NCI-H82 treated with DMSO at 0.1 percent for 48 hours (cell line): Measurements from ENCODE around the gene SHTN1.
A peak's percentile ranks its signal among the peaks of the same experiment; 100 is the strongest.

Experiments used
- DNase-seq: peaks from one replicate; lab custom pipeline; 2025; ENCODE audit not compliant: unreplicated experiment; lab: John Stamatoyannopoulos, UW

SHTN1 gene

GRCh38 chr10:116918583-116918982 lies 86.4 kb downstream of the SHTN1 start:
- DNase-seq, result no peak

- DNase-seq, result peak; percentile 56
Observed at GRCh38 chr10:116917481-116917880, 87.5 kb downstream of the SHTN1 start.

GRCh38 chr10:116915340-116915739 lies 89.6 kb downstream of the SHTN1 start:
- peak; percentile 31 for DNase-seq

- DNase-seq, result no peak
Observed at GRCh38 chr10:116913695-116914094, 91.3 kb downstream of the SHTN1 start.

GRCh38 chr10:116912162-116912561 lies 92.8 kb downstream of the SHTN1 start:
- no peak for DNase-seq

GRCh38 chr10:116910910-116911309 lies 94.1 kb downstream of the SHTN1 start:
- peak; percentile 43 for DNase-seq

GRCh38 chr10:116909307-116909706 lies 95.7 kb downstream of the SHTN1 start:
- no peak for DNase-seq

- no peak for DNase-seq
Observed at GRCh38 chr10:116907245-116907987, 97.6 kb downstream of the SHTN1 start.

- no peak for DNase-seq
Observed at GRCh38 chr10:116905845-116906210, 99.2 kb downstream of the SHTN1 start.

- no peak for DNase-seq
Observed at GRCh38 chr10:116899626-116900025, 105.4 kb downstream of the SHTN1 start.

- DNase-seq, result no peak
Observed at GRCh38 chr10:116893686-116894037, 111.3 kb downstream of the SHTN1 start.

- DNase-seq, result peak; percentile 92
Observed at GRCh38 chr10:116892907-116893685, 111.9 kb downstream of the SHTN1 start.

- no peak for DNase-seq
Observed at GRCh38 chr10:116891208-116891607, 113.8 kb downstream of the SHTN1 start.

- DNase-seq, result no peak
Observed at GRCh38 chr10:116889066-116889465, 115.9 kb downstream of the SHTN1 start.

- no peak for DNase-seq
Observed at GRCh38 chr10:116888380-116889055, 116.5 kb downstream of the SHTN1 start.

GRCh38 chr10:116886772-116887171 lies 118.2 kb downstream of the SHTN1 start:
- DNase-seq, result no peak

- DNase-seq, result no peak
Observed at GRCh38 chr10:116882639-116883038, 122.3 kb downstream of the SHTN1 start.

GRCh38 chr10:116880716-116881482 lies 124.1 kb downstream of the SHTN1 start:
- DNase-seq, result no peak

- DNase-seq, result no peak
Observed at GRCh38 chr10:116879817-116880216, 125.2 kb downstream of the SHTN1 start.

GRCh38 chr10:116878123-116878522 lies 126.9 kb downstream of the SHTN1 start:
- DNase-seq, result no peak

- DNase-seq, result no peak
Observed at GRCh38 chr10:116877391-116877790, 127.6 kb downstream of the SHTN1 start.
